ENCODE data around the gene FAM124A.

FAM124A gene

DNA sequence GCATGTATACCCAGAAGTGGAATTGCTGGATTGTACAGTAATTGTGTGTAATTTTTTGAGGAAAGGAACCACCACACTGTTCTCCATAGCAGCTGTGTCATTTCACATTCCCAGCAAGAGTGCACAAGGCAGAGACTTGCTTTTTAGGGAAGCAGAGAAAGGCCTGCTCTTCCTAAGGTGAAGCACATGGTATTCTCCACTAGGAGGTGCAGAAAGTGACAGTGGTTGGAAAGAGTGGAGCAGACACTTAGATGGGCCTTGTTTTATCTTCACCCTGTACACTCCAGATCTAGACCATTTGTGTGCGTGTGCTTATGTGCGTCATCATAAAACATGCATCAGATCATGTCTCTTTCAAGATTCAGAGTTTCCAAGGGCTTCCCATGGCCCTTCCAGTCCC lies 35.0 kb downstream of the FAM124A start:
- no peak overlapping the region for H4K8ac ChIP-seq (ENCODE audit: low read depth, low read length)
- H3K9ac ChIP-seq (ENCODE audit: low read length) = no peak overlapping the region
- no peak overlapping the region for H3K56ac ChIP-seq (ENCODE audit: low read length)
- no peak overlapping the region for H2BK15ac ChIP-seq (replicated peaks; ENCODE audit: low read depth)
- peaks cover 7% of the 10 kb centered on the region for H3K4me1 ChIP-seq (ENCODE audit: control insufficient read depth, low read depth, low read length)
- no peak overlapping the region for H3K4ac ChIP-seq (ENCODE audit: low read depth, low read length)
- H3K27me3 ChIP-seq (ENCODE audit: insufficient read depth, low read length, poor library complexity) = no peaks in the 10 kb centered on the region
- no peak overlapping the region for H3K23ac ChIP-seq (ENCODE audit: low read length)
- WGBS (ENCODE audit: extremely low coverage, insufficient coverage, low lambda C conversion rate) = no CpG with 5 or more reads among the region's 2 CpGs
- no peak overlapping the region for H3K27ac ChIP-seq (ENCODE audit: low read depth, low read length)
- peaks cover 2% of the 10 kb centered on the region for H3K79me2 ChIP-seq (ENCODE audit: control insufficient read depth, insufficient read depth, low read length)
- DNase-seq = peak; percentile 42
- H3K4me3 ChIP-seq (ENCODE audit: low read length) = no peak overlapping the region
- H2BK5ac ChIP-seq (ENCODE audit: low read length) = no peak overlapping the region
- H3K79me1 ChIP-seq (ENCODE audit: low read length) = peaks cover 8% of the 10 kb centered on the region
- no peak overlapping the region for H4K5ac ChIP-seq (ENCODE audit: low read length)
- H3K18ac ChIP-seq (ENCODE audit: low read length) = no peak overlapping the region
- H3K36me3 ChIP-seq (ENCODE audit: control insufficient read depth, insufficient read depth, low read length) = no peaks in the 10 kb centered on the region
- no peak overlapping the region for H2BK120ac ChIP-seq (ENCODE audit: low read depth, low read length)
- H2AK5ac ChIP-seq (ENCODE audit: low read length) = no peak overlapping the region
- no peak overlapping the region for H3K4me2 ChIP-seq (ENCODE audit: low read length)

DNA sequence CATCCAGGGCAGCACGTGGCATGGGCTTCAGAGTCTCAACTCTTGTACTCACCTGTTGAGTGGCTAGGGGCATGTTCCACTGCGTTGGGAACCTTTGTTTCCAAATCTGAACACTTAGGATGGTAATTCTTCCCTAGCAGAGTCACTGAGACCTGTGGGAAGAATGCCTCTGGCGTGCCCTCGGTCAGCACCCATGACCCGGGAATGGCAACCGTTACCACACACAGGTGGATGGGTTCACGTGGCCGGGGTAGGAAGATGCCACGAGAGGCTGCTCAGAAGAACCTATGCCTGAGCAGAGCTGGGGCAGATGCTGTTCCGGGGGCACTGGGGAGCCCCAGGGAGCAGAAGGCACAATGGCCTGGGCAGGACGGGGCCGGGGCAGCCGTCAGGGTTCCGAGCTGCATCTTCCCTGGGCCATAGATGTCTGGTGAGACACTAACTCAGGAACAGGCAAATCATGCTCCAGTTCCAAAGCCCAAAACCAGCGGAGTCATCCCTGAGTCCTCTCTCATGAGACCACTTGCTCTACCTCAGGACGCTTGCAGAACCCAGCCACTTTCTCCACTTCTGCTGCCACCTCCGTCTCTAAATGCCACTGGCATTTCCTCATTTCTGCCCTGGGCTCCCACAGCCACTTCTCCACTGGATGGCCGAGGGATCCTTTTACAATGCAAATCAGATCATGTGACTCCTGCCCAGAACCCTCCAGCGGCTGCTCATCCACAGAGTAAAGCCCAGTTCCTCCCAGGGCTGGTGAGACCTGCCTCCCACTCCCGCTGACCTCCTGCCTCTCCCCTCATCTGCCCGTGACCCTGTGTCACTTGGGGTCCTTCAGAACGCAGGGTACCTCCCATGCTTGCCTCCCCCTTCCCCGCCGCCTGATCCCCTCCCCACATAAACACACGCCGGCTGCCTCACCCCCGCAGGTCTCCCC lies 36.7 kb downstream of the FAM124A start:
- no peak overlapping the region for H3K18ac ChIP-seq (ENCODE audit: low read length)
- H4K8ac ChIP-seq (ENCODE audit: low read depth, low read length) = no peak overlapping the region
- H4K5ac ChIP-seq (ENCODE audit: low read length) = no peak overlapping the region
- no peak overlapping the region for H2AK5ac ChIP-seq (ENCODE audit: low read length)
- H3K79me2 ChIP-seq (ENCODE audit: control insufficient read depth, insufficient read depth, low read length) = peaks cover 2% of the 10 kb centered on the region
- no peak overlapping the region for H3K9ac ChIP-seq (ENCODE audit: low read length)
- no peak overlapping the region for H2BK15ac ChIP-seq (replicated peaks; ENCODE audit: low read depth)
- no peak overlapping the region for H3K4me3 ChIP-seq (ENCODE audit: low read length)
- H3K23ac ChIP-seq (ENCODE audit: low read length) = no peak overlapping the region
- H2BK5ac ChIP-seq (ENCODE audit: low read length) = peak overlapping the region; percentile 38
- H3K4ac ChIP-seq (ENCODE audit: low read depth, low read length) = no peak overlapping the region
- H3K56ac ChIP-seq (ENCODE audit: low read length) = peak overlapping the region; percentile 78
- H3K4me1 ChIP-seq (ENCODE audit: control insufficient read depth, low read depth, low read length) = peaks cover 7% of the 10 kb centered on the region
- H3K27ac ChIP-seq (ENCODE audit: low read depth, low read length) = no peak overlapping the region
- peaks cover 8% of the 10 kb centered on the region for H3K79me1 ChIP-seq (ENCODE audit: low read length)
- no peaks in the 10 kb centered on the region for H3K27me3 ChIP-seq (ENCODE audit: insufficient read depth, low read length, poor library complexity)
- peak; percentile 72 for DNase-seq
- no peak overlapping the region for H3K4me2 ChIP-seq (ENCODE audit: low read length)
- no peaks in the 10 kb centered on the region for H3K36me3 ChIP-seq (ENCODE audit: control insufficient read depth, insufficient read depth, low read length)
- WGBS (ENCODE audit: extremely low coverage, insufficient coverage, low lambda C conversion rate) = no CpG with 5 or more reads among the region's 27 CpGs
- H2BK120ac ChIP-seq (ENCODE audit: low read depth, low read length) = no peak overlapping the region

DNA sequence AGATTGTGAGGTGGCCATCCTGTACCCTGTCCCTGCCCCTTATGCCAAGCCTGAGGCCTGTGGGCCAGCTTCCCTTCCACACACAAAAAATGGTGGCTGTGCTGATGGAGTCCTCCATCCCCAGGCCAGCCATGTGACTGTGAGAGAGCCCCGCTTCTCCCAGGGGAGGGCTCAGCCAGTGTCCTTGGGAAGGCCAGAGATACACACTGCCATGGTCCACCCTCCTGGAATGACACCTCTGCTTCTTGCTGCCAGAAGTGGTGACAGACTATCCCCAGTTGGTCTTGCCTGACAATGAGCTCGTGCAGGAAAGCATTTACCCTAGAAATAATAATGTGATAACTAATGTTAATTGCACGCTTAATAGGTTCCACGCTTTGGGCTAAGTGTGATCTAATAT lies 38.0 kb downstream of the FAM124A start:
- H3K56ac ChIP-seq (ENCODE audit: low read length) = no peak overlapping the region
- H4K5ac ChIP-seq (ENCODE audit: low read length) = no peak overlapping the region
- H3K4me2 ChIP-seq (ENCODE audit: low read length) = no peak overlapping the region
- no peak overlapping the region for H3K4me3 ChIP-seq (ENCODE audit: low read length)
- H3K23ac ChIP-seq (ENCODE audit: low read length) = no peak overlapping the region
- peak; percentile 53 for DNase-seq
- no peak overlapping the region for H4K8ac ChIP-seq (ENCODE audit: low read depth, low read length)
- H3K79me1 ChIP-seq (ENCODE audit: low read length) = peaks cover 8% of the 10 kb centered on the region
- H2BK15ac ChIP-seq (replicated peaks; ENCODE audit: low read depth) = no peak overlapping the region
- no peak overlapping the region for H3K18ac ChIP-seq (ENCODE audit: low read length)
- no peak overlapping the region for H3K9ac ChIP-seq (ENCODE audit: low read length)
- H2BK120ac ChIP-seq (ENCODE audit: low read depth, low read length) = no peak overlapping the region
- H3K4me1 ChIP-seq (ENCODE audit: control insufficient read depth, low read depth, low read length) = peaks cover 7% of the 10 kb centered on the region
- H3K27ac ChIP-seq (ENCODE audit: low read depth, low read length) = no peak overlapping the region
- H2BK5ac ChIP-seq (ENCODE audit: low read length) = no peak overlapping the region
- peaks cover 2% of the 10 kb centered on the region for H3K79me2 ChIP-seq (ENCODE audit: control insufficient read depth, insufficient read depth, low read length)
- WGBS (ENCODE audit: extremely low coverage, insufficient coverage, low lambda C conversion rate) = no CpG with 5 or more reads among the region's 4 CpGs
- H3K27me3 ChIP-seq (ENCODE audit: insufficient read depth, low read length, poor library complexity) = no peaks in the 10 kb centered on the region
- no peak overlapping the region for H3K4ac ChIP-seq (ENCODE audit: low read depth, low read length)
- no peak overlapping the region for H2AK5ac ChIP-seq (ENCODE audit: low read length)
- H3K36me3 ChIP-seq (ENCODE audit: control insufficient read depth, insufficient read depth, low read length) = no peaks in the 10 kb centered on the region

DNA sequence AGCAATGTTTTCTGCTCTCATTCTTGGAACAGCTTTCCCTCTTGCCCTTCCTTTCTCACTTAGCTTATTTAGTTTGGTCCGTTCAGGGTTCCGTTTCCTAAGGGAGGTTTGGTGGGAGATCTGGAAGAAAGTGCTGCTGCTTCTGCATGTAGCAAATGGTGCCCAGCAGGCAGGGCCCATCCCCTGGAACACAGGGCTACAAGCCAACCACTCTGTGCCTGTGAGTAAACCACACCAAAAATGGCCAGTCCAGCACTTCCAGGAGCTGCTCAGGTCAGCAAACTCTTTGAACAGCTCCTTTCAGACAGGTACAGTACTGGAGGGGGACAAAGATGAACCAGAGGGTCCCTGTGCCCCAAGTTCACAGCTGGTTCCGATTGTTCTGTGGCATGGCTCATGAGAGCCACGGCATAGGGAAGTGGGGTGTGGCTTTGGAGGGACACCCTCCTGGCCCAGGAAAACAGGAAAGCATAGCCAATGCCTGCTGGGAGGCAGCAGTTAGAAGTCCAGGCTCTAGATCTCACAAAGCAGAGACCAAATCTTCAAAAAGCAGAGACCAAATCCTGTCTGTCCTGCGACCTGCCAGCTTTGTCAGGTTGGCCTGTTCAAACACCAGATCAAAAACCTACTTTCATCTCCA lies 39.5 kb downstream of the FAM124A start:
- Histone ChIP-seq H2BK120ac (ENCODE audit: low read depth, low read length) (no peak overlapping the region), H3K4me3 (ENCODE audit: low read length) (no peak overlapping the region), H4K5ac (ENCODE audit: low read length) (no peak overlapping the region), H3K4me1 (ENCODE audit: control insufficient read depth, low read depth, low read length) (peaks cover 7% of the 10 kb centered on the region), H2BK5ac (ENCODE audit: low read length) (no peak overlapping the region), H3K36me3 (ENCODE audit: control insufficient read depth, insufficient read depth, low read length) (no peaks in the 10 kb centered on the region), H3K79me1 (ENCODE audit: low read length) (peaks cover 8% of the 10 kb centered on the region), H4K8ac (ENCODE audit: low read depth, low read length) (no peak overlapping the region), H3K18ac (ENCODE audit: low read length) (no peak overlapping the region), H3K4me2 (ENCODE audit: low read length) (no peak overlapping the region), H2BK15ac (replicated peaks; ENCODE audit: low read depth) (no peak overlapping the region), H3K27ac (ENCODE audit: low read depth, low read length) (no peak overlapping the region), H3K56ac (ENCODE audit: low read length) (peak overlapping the region; percentile 9), H3K79me2 (ENCODE audit: control insufficient read depth, insufficient read depth, low read length) (peaks cover 2% of the 10 kb centered on the region), H3K23ac (ENCODE audit: low read length) (no peak overlapping the region), H3K27me3 (ENCODE audit: insufficient read depth, low read length, poor library complexity) (no peaks in the 10 kb centered on the region), H3K4ac (ENCODE audit: low read depth, low read length) (no peak overlapping the region), H3K9ac (ENCODE audit: low read length) (no peak overlapping the region), H2AK5ac (ENCODE audit: low read length) (no peak overlapping the region)
- no CpG with 5 or more reads among the region's 5 CpGs for WGBS (ENCODE audit: extremely low coverage, insufficient coverage, low lambda C conversion rate)
- no peak for DNase-seq

DNA sequence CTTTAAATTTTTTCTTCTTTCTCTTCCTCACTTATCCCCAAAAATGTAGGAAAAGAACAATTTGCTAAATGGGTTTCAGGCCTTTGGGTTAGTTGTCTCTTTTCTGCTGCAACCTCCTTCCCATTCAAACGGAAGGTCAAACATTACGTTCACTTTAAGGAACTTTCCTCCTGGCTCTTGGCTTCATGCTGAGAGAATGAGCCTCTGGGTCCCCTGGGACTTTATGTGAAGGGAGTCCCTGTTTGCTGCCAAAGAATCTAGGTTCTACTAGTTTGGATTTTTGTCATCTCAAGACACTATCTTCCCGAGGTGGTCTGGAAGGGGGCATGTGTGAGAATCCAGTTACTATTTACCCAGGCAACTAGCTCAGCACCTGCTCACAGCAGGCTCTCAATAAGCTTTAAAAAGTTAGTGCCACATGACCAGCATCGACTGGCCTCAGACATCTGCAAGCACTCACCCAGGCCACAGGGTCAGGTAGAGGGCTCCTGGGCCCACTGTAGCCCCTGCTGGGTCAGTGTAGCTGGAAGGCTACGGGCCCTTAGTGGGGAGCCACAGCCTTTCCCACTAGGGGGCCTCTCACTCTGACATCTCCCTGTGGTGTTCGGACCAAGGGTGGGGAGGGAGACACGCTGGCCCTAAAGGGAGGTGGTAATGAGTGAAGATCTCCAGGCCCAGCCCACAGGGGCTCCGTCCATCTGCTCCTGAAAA lies 40.5 kb downstream of the FAM124A start:
- no peaks in the 10 kb centered on the region for H3K36me3 ChIP-seq (ENCODE audit: control insufficient read depth, insufficient read depth, low read length)
- H3K27me3 ChIP-seq (ENCODE audit: insufficient read depth, low read length, poor library complexity) = no peaks in the 10 kb centered on the region
- no peak overlapping the region for H2AK5ac ChIP-seq (ENCODE audit: low read length)
- no peak overlapping the region for H2BK120ac ChIP-seq (ENCODE audit: low read depth, low read length)
- H3K4ac ChIP-seq (ENCODE audit: low read depth, low read length) = no peak overlapping the region
- no peak overlapping the region for H3K56ac ChIP-seq (ENCODE audit: low read length)
- peaks cover 6% of the 10 kb centered on the region for H3K79me1 ChIP-seq (ENCODE audit: low read length)
- no peak overlapping the region for H3K27ac ChIP-seq (ENCODE audit: low read depth, low read length)
- no CpG with 5 or more reads among the region's 8 CpGs for WGBS (ENCODE audit: extremely low coverage, insufficient coverage, low lambda C conversion rate)
- H2BK5ac ChIP-seq (ENCODE audit: low read length) = no peak overlapping the region
- H3K4me1 ChIP-seq (ENCODE audit: control insufficient read depth, low read depth, low read length) = peaks cover 7% of the 10 kb centered on the region
- peak; percentile 40 for DNase-seq
- H4K8ac ChIP-seq (ENCODE audit: low read depth, low read length) = no peak overlapping the region
- no peak overlapping the region for H3K9ac ChIP-seq (ENCODE audit: low read length)
- H3K4me2 ChIP-seq (ENCODE audit: low read length) = no peak overlapping the region
- H3K79me2 ChIP-seq (ENCODE audit: control insufficient read depth, insufficient read depth, low read length) = no peaks in the 10 kb centered on the region
- H2BK15ac ChIP-seq (replicated peaks; ENCODE audit: low read depth) = no peak overlapping the region
- no peak overlapping the region for H3K23ac ChIP-seq (ENCODE audit: low read length)
- no peak overlapping the region for H3K18ac ChIP-seq (ENCODE audit: low read length)
- H4K5ac ChIP-seq (ENCODE audit: low read length) = no peak overlapping the region
- no peak overlapping the region for H3K4me3 ChIP-seq (ENCODE audit: low read length)

Data from mesendoderm (in vitro differentiated cells).